HEK293 (cell line): Measurements from ENCODE around the gene DUSP12.

Source experiments
- RBAK ChIP-seq: fragments of 450-650 bp; formaldehyde crosslinking; IDR thresholded peaks from 2 replicates; pipeline ENCODE4 v1.5.1; 2016; ENCODE audit warnings: missing biosample characterization, missing genetic modification characterization
- SP7 ChIP-seq: fragments of 450-650 bp; formaldehyde crosslinking; IDR thresholded peaks from 2 replicates; pipeline ENCODE4 v1.5.1; 2016; ENCODE audit warnings: missing biosample characterization, missing genetic modification characterization
- YY1 ChIP-seq: fragments of 450-650 bp; formaldehyde crosslinking; IDR thresholded peaks from 2 replicates; pipeline ENCODE4 v1.5.1; 2018; ENCODE audit warnings: missing biosample characterization, missing genetic modification characterization
- ZNF274 ChIP-seq, 2 experiments: fragments of 200-500 bp in 1 of 2; fragments of 450-650 bp in 1 of 2; sonication (Bioruptor generic) in 1 of 2; formaldehyde crosslinking in 1 of 2; IDR thresholded peaks; 2 replicates each; pipeline versions ENCODE4 v1.5.1 to v1.6.1; 2014 to 2016; ENCODE audit warnings: borderline replicate concordance in 1 of 2, inconsistent platforms in 1 of 2, low read length in 1 of 2, missing biosample characterization in 1 of 2, missing genetic modification characterization in 1 of 2
- ZNF610 ChIP-seq: fragments of 450-650 bp; formaldehyde crosslinking; IDR thresholded peaks from 2 replicates; pipeline ENCODE4 v1.5.1; 2016; ENCODE audit warnings: missing biosample characterization, missing genetic modification characterization, borderline replicate concordance
- ZNF658 ChIP-seq: fragments of 450-650 bp; formaldehyde crosslinking; IDR thresholded peaks from 2 replicates; pipeline ENCODE4; 2016; ENCODE audit warnings: missing biosample characterization, missing genetic modification characterization
- ZNF777 ChIP-seq: fragments of 450-650 bp; formaldehyde crosslinking; IDR thresholded peaks from 2 replicates; pipeline ENCODE4 v1.5.1; 2017; ENCODE audit warnings: missing biosample characterization, missing genetic modification characterization, borderline replicate concordance
- ZSCAN23 ChIP-seq: fragments of 450-650 bp; formaldehyde crosslinking; IDR thresholded peaks from 2 replicates; pipeline ENCODE4 v1.5.1; 2016; ENCODE audit warnings: missing biosample characterization, missing genetic modification characterization
- TF ChIP-seq, protein P1 (sequence below): fragments of 450-650 bp; formaldehyde crosslinking; IDR thresholded peaks from 2 replicates; pipeline ENCODE4 v1.5.1; 2016; ENCODE audit warnings: missing biosample characterization, missing genetic modification characterization
- TF ChIP-seq, protein P2 (sequence below): fragments of 450-650 bp; formaldehyde crosslinking; IDR thresholded peaks from 2 replicates; pipeline ENCODE4 v1.5.1; 2016; ENCODE audit warnings: missing biosample characterization, missing genetic modification characterization

DNA sequence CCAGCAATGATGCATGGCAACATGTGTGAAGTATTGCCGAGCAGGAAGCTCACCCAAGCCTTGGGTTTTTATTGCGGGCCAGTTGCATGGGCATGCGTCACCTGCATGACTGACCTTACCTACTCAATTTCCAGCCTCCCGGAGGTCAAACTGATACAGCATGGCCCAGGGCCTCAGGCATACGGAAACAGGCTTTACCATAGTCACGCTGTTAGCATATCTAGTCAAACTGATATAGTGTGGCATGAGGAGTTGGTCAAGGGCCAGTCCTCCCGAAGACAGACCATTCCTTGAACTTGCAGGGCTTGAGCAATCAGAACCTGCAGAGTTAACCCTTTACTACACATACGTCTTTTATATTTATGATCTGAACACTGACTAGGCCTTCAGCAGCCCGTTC is 6.4 kb upstream of the DUSP12 start:
- TF ChIP-seq ZNF777 (tag by site-specific recombination) (no peak), ZNF658 (tag by site-specific recombination) (no peak), SP7 (tag by site-specific recombination) (no peak), ZNF274 (IDR thresholded peaks at IDR 0.05; ENCODE audit: low read length) (no peak), ZNF274 (tag by site-specific recombination; IDR thresholded peaks at IDR 0.05; ENCODE audit: borderline replicate concordance) (no peak), RBAK (no peak), YY1 (tag by site-specific recombination) (no peak), ZNF610 (no peak), ZSCAN23 (tag by site-specific recombination) (no peak)
- TF ChIP-seq, protein P1, sequence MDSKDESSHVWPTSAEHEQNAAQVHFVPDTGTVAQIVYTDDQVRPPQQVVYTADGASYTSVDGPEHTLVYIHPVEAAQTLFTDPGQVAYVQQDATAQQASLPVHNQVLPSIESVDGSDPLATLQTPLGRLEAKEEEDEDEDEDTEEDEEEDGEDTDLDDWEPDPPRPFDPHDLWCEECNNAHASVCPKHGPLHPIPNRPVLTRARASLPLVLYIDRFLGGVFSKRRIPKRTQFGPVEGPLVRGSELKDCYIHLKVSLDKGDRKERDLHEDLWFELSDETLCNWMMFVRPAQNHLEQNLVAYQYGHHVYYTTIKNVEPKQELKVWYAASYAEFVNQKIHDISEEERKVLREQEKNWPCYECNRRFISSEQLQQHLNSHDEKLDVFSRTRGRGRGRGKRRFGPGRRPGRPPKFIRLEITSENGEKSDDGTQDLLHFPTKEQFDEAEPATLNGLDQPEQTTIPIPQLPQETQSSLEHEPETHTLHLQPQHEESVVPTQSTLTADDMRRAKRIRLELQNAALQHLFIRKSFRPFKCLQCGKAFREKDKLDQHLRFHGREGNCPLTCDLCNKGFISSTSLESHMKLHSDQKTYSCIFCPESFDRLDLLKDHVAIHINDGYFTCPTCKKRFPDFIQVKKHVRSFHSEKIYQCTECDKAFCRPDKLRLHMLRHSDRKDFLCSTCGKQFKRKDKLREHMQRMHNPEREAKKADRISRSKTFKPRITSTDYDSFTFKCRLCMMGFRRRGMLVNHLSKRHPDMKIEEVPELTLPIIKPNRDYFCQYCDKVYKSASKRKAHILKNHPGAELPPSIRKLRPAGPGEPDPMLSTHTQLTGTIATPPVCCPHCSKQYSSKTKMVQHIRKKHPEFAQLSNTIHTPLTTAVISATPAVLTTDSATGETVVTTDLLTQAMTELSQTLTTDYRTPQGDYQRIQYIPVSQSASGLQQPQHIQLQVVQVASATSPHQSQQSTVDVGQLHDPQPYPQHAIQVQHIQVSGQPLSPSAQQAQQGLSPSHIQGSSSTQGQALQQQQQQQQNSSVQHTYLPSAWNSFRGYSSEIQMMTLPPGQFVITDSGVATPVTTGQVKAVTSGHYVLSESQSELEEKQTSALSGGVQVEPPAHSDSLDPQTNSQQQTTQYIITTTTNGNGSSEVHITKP, result no peak
- TF ChIP-seq, protein P2, sequence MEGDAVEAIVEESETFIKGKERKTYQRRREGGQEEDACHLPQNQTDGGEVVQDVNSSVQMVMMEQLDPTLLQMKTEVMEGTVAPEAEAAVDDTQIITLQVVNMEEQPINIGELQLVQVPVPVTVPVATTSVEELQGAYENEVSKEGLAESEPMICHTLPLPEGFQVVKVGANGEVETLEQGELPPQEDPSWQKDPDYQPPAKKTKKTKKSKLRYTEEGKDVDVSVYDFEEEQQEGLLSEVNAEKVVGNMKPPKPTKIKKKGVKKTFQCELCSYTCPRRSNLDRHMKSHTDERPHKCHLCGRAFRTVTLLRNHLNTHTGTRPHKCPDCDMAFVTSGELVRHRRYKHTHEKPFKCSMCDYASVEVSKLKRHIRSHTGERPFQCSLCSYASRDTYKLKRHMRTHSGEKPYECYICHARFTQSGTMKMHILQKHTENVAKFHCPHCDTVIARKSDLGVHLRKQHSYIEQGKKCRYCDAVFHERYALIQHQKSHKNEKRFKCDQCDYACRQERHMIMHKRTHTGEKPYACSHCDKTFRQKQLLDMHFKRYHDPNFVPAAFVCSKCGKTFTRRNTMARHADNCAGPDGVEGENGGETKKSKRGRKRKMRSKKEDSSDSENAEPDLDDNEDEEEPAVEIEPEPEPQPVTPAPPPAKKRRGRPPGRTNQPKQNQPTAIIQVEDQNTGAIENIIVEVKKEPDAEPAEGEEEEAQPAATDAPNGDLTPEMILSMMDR (tag by site-specific recombination), result no peak
